NB4 (cell line): ENCODE data around the gene RDH13.
"Not testable (repeated sequence)": the region's sequence is repeated elsewhere in the genome, so short reads cannot be mapped to it uniquely, and the experiment has no call there.

ENCODE experiments used
- DNase-seq: peaks from one replicate; pipeline ENCODE4 v3.0.0; 2010; ENCODE audit warnings: low read depth
- H3K4me3 ChIP-seq: one replicate; pipeline ENCODE4 v1.5.1; 2011; ENCODE audit warnings: mild to moderate bottlenecking, low read depth, low read length, moderate library complexity
- MYC ChIP-seq: IDR thresholded peaks from 2 replicates; pipeline ENCODE4 v1.6.1; 2011; ENCODE audit warnings: low read depth, low read length
- POLR2A ChIP-seq: IDR thresholded peaks from 2 replicates; pipeline ENCODE4 v1.6.1; 2011; ENCODE audit warnings: mild to moderate bottlenecking; ENCODE audit not compliant: insufficient read length; ENCODE audit errors: extremely low read depth
- TF ChIP-seq, protein P1 (sequence below): IDR thresholded peaks from 2 replicates; pipeline ENCODE4 v1.6.1; 2011; ENCODE audit warnings: low read depth, low read length
- TF ChIP-seq, protein P2 (sequence below): IDR thresholded peaks from one replicate; pipeline ENCODE4 v1.5.1; 2012; ENCODE audit warnings: low read depth, low read length

RDH13 gene

DNA sequence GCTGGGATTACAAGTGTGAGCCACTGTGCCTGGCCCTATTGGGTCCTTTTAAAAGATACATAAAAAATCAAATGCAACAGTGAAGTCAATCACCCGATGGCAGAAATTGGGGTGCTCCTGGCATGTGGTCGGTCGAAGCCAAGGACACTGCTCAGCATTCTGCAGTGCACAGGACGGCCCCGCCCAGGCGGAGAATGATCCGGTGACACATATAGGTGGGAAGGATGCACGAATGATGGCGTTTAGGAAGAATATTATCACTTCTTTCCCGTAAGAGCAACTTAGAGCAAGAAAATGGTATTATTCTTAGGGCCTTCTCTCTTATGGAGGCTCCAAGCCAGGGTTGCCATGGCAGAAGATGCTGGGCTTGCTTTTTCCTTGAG is 21.7 kb downstream of the RDH13 start:
- DNase-seq, result no peak
- TF ChIP-seq, protein P1, sequence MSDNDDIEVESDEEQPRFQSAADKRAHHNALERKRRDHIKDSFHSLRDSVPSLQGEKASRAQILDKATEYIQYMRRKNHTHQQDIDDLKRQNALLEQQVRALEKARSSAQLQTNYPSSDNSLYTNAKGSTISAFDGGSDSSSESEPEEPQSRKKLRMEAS, result no peak
- TF ChIP-seq MYC, result no peak
- no peak for TF ChIP-seq POLR2A
- TF ChIP-seq, protein P2, sequence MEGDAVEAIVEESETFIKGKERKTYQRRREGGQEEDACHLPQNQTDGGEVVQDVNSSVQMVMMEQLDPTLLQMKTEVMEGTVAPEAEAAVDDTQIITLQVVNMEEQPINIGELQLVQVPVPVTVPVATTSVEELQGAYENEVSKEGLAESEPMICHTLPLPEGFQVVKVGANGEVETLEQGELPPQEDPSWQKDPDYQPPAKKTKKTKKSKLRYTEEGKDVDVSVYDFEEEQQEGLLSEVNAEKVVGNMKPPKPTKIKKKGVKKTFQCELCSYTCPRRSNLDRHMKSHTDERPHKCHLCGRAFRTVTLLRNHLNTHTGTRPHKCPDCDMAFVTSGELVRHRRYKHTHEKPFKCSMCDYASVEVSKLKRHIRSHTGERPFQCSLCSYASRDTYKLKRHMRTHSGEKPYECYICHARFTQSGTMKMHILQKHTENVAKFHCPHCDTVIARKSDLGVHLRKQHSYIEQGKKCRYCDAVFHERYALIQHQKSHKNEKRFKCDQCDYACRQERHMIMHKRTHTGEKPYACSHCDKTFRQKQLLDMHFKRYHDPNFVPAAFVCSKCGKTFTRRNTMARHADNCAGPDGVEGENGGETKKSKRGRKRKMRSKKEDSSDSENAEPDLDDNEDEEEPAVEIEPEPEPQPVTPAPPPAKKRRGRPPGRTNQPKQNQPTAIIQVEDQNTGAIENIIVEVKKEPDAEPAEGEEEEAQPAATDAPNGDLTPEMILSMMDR, result no peak
- no peak overlapping the region for H3K4me3 ChIP-seq

DNA sequence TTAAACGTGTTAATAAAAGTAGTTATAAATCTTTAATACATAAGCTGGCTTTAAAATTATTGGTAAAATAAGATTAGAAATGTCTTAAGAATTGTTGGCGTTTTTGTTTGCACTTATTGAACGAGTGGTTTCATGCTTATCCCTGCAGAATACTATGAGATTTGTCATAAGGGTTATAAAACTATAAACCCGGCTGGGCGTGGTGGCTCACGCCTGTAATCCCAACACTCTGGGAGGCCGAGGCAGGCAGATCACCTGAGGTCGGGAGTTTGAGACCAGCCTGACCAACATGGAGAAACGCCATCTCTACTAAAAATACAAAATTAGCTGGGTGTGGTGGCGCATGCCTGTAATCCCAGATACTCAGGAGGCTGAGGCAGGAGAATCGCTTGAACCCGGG is 22.3 kb downstream of the RDH13 start:
- not testable (repeated sequence) for H3K4me3 ChIP-seq, DNase-seq

DNA sequence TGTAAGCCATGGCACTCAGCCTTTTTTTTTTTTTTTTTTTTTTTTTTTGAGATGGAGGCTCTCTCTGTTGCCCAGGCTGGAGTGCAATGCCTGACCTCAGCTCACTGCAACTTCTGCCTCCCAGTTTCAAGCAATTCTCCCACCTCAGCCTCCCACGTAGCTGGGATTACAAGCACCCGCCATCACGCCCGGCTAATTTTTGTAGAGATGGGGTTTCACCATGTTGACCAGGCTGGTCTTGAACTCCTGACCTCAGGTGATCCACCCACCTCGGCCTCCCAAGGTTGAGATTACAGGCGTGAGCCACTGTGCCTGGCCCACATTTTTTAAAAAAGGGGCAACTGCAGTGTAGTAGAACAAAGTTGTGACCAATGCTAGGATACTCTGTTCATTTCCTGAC is 25.3 kb downstream of the RDH13 start:
- DNase-seq, H3K4me3 ChIP-seq: not testable (repeated sequence)

DNA sequence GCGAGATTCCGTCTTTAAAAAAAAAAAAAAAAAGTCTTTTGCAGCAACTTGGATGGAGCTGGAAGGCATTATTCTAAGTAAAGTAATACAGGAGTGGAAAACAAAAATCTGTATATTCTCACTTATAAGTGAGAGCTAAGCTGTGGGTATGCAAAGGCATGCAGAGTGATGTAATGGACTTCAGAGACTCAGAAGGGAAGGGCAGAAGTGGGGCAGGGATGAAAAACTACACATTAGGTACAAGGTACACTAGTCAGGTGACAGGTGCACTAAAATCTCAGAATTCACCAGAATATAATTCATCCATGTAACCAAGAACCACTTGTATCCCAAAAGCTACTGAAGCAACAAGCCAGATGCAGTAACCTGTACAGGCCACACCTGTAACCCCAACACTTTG is 26.9 kb downstream of the RDH13 start:
- TF ChIP-seq POLR2A (no peak), MYC (no peak)
- TF ChIP-seq, protein P1, result no peak
- TF ChIP-seq, protein P2, result no peak
- DNase-seq, result no peak
- no peak overlapping the region for H3K4me3 ChIP-seq

DNA sequence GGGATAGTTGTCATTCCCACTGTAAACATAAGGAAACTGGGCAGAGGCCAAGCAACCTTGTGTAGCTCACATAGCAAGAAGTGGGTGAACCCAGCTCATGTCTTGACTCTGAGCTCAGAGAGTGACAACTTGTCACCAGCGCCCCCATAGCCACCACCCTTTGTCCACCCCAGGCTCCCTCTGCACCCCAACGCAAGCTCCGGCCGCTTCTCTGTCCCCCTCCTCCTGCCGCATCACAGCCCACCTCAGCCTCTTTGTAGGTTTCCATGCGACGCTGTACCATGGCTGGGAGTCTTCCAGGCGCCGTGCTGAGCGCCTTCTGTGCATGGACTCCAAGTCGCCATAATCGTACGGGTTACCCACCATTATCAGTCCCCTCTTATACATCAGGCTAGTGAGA is 28.2 kb downstream of the RDH13 start:
- TF ChIP-seq, protein P1, result no peak
- TF ChIP-seq POLR2A (no peak), MYC (no peak)
- TF ChIP-seq, protein P2, result no peak
- DNase-seq, result no peak
- no peak overlapping the region for H3K4me3 ChIP-seq

DNA sequence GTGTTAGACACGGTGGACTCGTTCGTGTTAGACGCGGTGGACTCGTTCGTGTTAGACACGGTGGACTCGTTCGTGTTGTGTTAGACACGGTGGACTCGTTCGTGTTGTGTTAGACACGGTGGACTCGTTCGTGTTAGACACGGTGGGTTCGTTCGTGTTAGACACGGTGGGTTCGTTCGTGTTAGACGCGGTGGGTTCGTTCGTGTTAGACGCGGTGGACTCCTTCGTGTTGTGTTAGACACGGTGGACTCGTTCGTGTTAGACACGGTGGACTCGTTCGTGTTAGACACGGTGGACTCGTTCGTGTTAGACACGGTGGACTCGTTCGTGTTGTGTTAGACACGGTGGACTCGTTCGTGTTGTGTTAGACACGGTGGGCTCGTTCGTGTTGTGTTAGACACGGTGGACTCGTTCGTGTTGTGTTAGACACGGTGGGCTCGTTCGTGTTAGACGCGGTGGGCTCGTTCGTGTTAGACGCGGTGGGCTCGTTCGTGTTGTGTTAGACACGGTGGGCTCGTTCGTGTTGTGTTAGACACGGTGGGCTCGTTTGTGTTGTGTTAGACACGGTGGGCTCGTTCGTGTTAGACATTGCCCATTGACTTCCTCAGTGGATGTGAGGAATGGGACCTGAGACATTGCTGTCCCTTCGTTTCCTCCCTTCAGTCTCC is 29.8 kb downstream of the RDH13 start:
- DNase-seq, result not testable (repeated sequence)

DNA sequence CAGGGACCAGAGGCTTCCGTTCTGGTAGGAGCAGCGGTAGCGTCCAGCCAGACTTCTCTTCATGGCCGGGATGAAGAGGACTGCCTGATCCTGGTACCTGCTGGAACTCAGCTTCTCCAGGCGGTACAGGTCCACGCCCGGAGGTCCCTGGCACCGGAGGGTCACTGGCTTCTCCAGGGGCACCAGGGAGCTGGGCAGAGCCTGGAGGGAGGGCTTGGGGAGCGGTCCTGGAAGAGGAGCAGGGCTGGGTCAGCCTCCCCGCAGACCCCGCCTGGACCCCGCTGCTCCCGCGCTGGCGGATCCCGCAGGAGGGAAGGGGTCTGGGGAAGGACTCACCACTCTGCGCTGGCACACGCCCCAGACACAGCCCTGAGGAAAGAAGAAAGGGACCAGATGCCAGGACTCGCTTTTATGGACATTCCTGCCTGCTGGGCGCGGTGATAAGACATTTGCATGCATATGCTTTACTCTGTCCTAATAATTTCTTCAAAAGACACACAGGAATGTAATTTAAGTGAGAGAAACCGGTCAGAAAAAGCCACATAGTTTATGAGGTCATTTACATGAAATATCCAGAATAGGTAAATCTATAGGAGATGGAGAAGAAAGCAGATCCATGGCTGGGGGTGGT is 30.7 kb downstream of the RDH13 start:
- TF ChIP-seq POLR2A, result no peak
- no peak for TF ChIP-seq MYC
- TF ChIP-seq, protein P2, result no peak
- H3K4me3 ChIP-seq, result no peak overlapping the region
- no peak for DNase-seq

More for the DNA sequence above, 29.8 kb downstream of the RDH13 start:
- H3K4me3 ChIP-seq, result not testable (repeated sequence)
